Measurements from ENCODE around the gene TAF1. TPM values are rescaled to one million over a fixed set of nuclear protein-coding genes. Genes with fewer than 3 reads are reported as not detected.
"Not testable (repeated sequence)": the region's sequence is repeated elsewhere in the genome, so short reads cannot be mapped to it uniquely, and the experiment has no call there.

Gene TAF1
- polyA plus RNA-seq, 1 donor from 2014 or later, result 29.5 TPM

GRCh38 chrX:71509289-71509688 lies 143.1 kb downstream of the TAF1 start:
- H4K20me1 ChIP-seq (ENCODE audit: insufficient read depth), result no peaks in the 10 kb centered on the region
- no peak overlapping the region for H3K9ac ChIP-seq (ENCODE audit: low read length)
- no peaks in the 10 kb centered on the region for H3K27me3 ChIP-seq (ENCODE audit: insufficient read depth, low read depth, low read length)
- no peaks in the 10 kb centered on the region for H3K9me3 ChIP-seq (ENCODE audit: low read length)
- H3K79me2 ChIP-seq (replicated peaks; ENCODE audit: insufficient read depth, low read length), result no peaks in the 10 kb centered on the region
- no peak overlapping the region for H3K4me3 ChIP-seq (ENCODE audit: low read length)
- H3F3A ChIP-seq (ENCODE audit: insufficient read depth, low read length, poor library complexity, severe bottlenecking), result no peaks in the 10 kb centered on the region
- H3K27ac ChIP-seq (ENCODE audit: low read length), result no peak overlapping the region
- H3K4me2 ChIP-seq (ENCODE audit: low read length), result no peak overlapping the region
- H3K9me2 ChIP-seq (ENCODE audit: insufficient read depth, low read length), result no peaks in the 10 kb centered on the region
- no peaks in the 10 kb centered on the region for H3K36me3 ChIP-seq (ENCODE audit: insufficient read depth, low read length)
- TF ChIP-seq SMC3 (conservative IDR thresholded peaks at IDR 0.05; ENCODE audit: poor library complexity) (no peak), RAD21 (conservative IDR thresholded peaks at IDR 0.05) (no peak), EP300 (conservative IDR thresholded peaks at IDR 0.05; ENCODE audit: poor library complexity, severe bottlenecking) (no peak), EZH2 (IDR thresholded peaks at IDR 0.05; ENCODE audit: borderline replicate concordance, insufficient read depth, low read length, poor library complexity, severe bottlenecking) (no peak), TAF1 (IDR thresholded peaks at IDR 0.05; ENCODE audit: low read depth) (no peak), MXI1 (conservative IDR thresholded peaks at IDR 0.05; ENCODE audit: poor library complexity, severe bottlenecking) (no peak), POLR2AphosphoS5 (IDR thresholded peaks at IDR 0.05) (no peak)
- TF ChIP-seq, protein P1, sequence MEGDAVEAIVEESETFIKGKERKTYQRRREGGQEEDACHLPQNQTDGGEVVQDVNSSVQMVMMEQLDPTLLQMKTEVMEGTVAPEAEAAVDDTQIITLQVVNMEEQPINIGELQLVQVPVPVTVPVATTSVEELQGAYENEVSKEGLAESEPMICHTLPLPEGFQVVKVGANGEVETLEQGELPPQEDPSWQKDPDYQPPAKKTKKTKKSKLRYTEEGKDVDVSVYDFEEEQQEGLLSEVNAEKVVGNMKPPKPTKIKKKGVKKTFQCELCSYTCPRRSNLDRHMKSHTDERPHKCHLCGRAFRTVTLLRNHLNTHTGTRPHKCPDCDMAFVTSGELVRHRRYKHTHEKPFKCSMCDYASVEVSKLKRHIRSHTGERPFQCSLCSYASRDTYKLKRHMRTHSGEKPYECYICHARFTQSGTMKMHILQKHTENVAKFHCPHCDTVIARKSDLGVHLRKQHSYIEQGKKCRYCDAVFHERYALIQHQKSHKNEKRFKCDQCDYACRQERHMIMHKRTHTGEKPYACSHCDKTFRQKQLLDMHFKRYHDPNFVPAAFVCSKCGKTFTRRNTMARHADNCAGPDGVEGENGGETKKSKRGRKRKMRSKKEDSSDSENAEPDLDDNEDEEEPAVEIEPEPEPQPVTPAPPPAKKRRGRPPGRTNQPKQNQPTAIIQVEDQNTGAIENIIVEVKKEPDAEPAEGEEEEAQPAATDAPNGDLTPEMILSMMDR (IDR thresholded peaks at IDR 0.05; ENCODE audit: poor library complexity, severe bottlenecking), result no peak
- H2AFZ ChIP-seq (ENCODE audit: low read depth, low read length), result no peak overlapping the region

GRCh38 chrX:71510161-71510560 lies 144.0 kb downstream of the TAF1 start:
- Histone ChIP-seq H4K20me1 (ENCODE audit: insufficient read depth) (no peaks in the 10 kb centered on the region), H3K27ac (ENCODE audit: low read length) (no peak overlapping the region), H3K9me2 (ENCODE audit: insufficient read depth, low read length) (no peaks in the 10 kb centered on the region), H3K4me3 (ENCODE audit: low read length) (no peak overlapping the region), H3K27me3 (ENCODE audit: insufficient read depth, low read depth, low read length) (no peaks in the 10 kb centered on the region), H3K36me3 (ENCODE audit: insufficient read depth, low read length) (no peaks in the 10 kb centered on the region), H3K9ac (ENCODE audit: low read length) (no peak overlapping the region), H3F3A (ENCODE audit: insufficient read depth, low read length, poor library complexity, severe bottlenecking) (no peaks in the 10 kb centered on the region), H3K79me2 (replicated peaks; ENCODE audit: insufficient read depth, low read length) (no peaks in the 10 kb centered on the region), H3K9me3 (ENCODE audit: low read length) (no peaks in the 10 kb centered on the region), H3K4me2 (ENCODE audit: low read length) (no peak overlapping the region), H2AFZ (ENCODE audit: low read depth, low read length) (no peak overlapping the region)
- TF ChIP-seq SMC3 (conservative IDR thresholded peaks at IDR 0.05; ENCODE audit: poor library complexity), result no peak
- no peak for TF ChIP-seq RAD21 (conservative IDR thresholded peaks at IDR 0.05)
- no peak for TF ChIP-seq EP300 (conservative IDR thresholded peaks at IDR 0.05; ENCODE audit: poor library complexity, severe bottlenecking)
- TF ChIP-seq MXI1 (conservative IDR thresholded peaks at IDR 0.05; ENCODE audit: poor library complexity, severe bottlenecking), result no peak
- TF ChIP-seq, protein P1 (IDR thresholded peaks at IDR 0.05; ENCODE audit: poor library complexity, severe bottlenecking), result no peak
- TF ChIP-seq, protein P2, sequence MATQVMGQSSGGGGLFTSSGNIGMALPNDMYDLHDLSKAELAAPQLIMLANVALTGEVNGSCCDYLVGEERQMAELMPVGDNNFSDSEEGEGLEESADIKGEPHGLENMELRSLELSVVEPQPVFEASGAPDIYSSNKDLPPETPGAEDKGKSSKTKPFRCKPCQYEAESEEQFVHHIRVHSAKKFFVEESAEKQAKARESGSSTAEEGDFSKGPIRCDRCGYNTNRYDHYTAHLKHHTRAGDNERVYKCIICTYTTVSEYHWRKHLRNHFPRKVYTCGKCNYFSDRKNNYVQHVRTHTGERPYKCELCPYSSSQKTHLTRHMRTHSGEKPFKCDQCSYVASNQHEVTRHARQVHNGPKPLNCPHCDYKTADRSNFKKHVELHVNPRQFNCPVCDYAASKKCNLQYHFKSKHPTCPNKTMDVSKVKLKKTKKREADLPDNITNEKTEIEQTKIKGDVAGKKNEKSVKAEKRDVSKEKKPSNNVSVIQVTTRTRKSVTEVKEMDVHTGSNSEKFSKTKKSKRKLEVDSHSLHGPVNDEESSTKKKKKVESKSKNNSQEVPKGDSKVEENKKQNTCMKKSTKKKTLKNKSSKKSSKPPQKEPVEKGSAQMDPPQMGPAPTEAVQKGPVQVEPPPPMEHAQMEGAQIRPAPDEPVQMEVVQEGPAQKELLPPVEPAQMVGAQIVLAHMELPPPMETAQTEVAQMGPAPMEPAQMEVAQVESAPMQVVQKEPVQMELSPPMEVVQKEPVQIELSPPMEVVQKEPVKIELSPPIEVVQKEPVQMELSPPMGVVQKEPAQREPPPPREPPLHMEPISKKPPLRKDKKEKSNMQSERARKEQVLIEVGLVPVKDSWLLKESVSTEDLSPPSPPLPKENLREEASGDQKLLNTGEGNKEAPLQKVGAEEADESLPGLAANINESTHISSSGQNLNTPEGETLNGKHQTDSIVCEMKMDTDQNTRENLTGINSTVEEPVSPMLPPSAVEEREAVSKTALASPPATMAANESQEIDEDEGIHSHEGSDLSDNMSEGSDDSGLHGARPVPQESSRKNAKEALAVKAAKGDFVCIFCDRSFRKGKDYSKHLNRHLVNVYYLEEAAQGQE (IDR thresholded peaks at IDR 0.05; ENCODE audit: borderline replicate concordance), result no peak
- no peak for TF ChIP-seq TAF1 (IDR thresholded peaks at IDR 0.05; ENCODE audit: low read depth)
- TF ChIP-seq POLR2AphosphoS5 (IDR thresholded peaks at IDR 0.05), result no peak
- TF ChIP-seq EZH2 (IDR thresholded peaks at IDR 0.05; ENCODE audit: borderline replicate concordance, insufficient read depth, low read length, poor library complexity, severe bottlenecking), result no peak

- not testable (repeated sequence) for H3F3A ChIP-seq (ENCODE audit: insufficient read depth, low read length, poor library complexity, severe bottlenecking); H3K9ac ChIP-seq (ENCODE audit: low read length); H3K27ac ChIP-seq (ENCODE audit: low read length); H3K9me3 ChIP-seq (ENCODE audit: low read length); H3K79me2 ChIP-seq (replicated peaks; ENCODE audit: insufficient read depth, low read length); H3K4me3 ChIP-seq (ENCODE audit: low read length); H3K9me2 ChIP-seq (ENCODE audit: insufficient read depth, low read length); H2AFZ ChIP-seq (ENCODE audit: low read depth, low read length); H3K4me2 ChIP-seq (ENCODE audit: low read length); H3K27me3 ChIP-seq (ENCODE audit: insufficient read depth, low read depth, low read length); H3K36me3 ChIP-seq (ENCODE audit: insufficient read depth, low read length); H4K20me1 ChIP-seq (ENCODE audit: insufficient read depth)
These were observed 147.6 kb downstream of the TAF1 start for GRCh38 chrX:71513731-71514130.

All from neural cell (in vitro differentiated cells).